Gastrocnemius medialis (tissue), 4 donors: ENCODE data around the gene PLIN4. TPM values are rescaled to one million over a fixed set of nuclear protein-coding genes. Genes with fewer than 3 reads are reported as not detected.

Experiments
- ATAC-seq, 2 donors: fragments of 150-250 bp; one replicate each; pipeline ENCODE4 v1.9.1; 2016
- DNase-seq, 2 donors: peaks; one replicate each; pipeline ENCODE4 v3.0.0-alpha.2; 2019
- H3K27ac ChIP-seq, 4 donors: fragments of 200-600 bp; sonication (generic); 1 replicate in 1 of 4; 2 replicates in 3 of 4; pipeline ENCODE4 v1.5.1; 2016 to 2018; ENCODE audit warnings: mild to moderate bottlenecking in 2 of 4, moderate library complexity in 1 of 4
- H3K27me3 ChIP-seq, 3 donors: fragments of 200-600 bp; sonication (generic) in 2 of 3; 1 replicate in 1 of 3; 2 replicates in 2 of 3; pipeline versions ENCODE4 v1.5.1 to v1.6.0; 2016 to 2019; ENCODE audit warnings: mild to moderate bottlenecking in 1 of 3, moderate library complexity in 1 of 3
- H3K36me3 ChIP-seq, 2 donors: fragments of 200-600 bp; sonication (generic) in 1 of 2; one replicate each; pipeline ENCODE4 v1.5.1; 2017 to 2018
- H3K4me1 ChIP-seq, 2 donors: fragments of 200-600 bp; sonication (generic) in 1 of 2; one replicate each; pipeline ENCODE4 v1.5.1; 2016 to 2017; ENCODE audit warnings: mild to moderate bottlenecking in 2 of 2
- H3K4me3 ChIP-seq, 4 donors: fragments of 200-600 bp; sonication (generic) in 3 of 4; 1 replicate in 1 of 4; 2 replicates in 3 of 4; pipeline ENCODE4 v1.5.1; 2016 to 2019; ENCODE audit warnings: mild to moderate bottlenecking in 2 of 4
- H3K9me3 ChIP-seq, 3 donors: fragments of 200-600 bp; sonication (generic) in 2 of 3; 1 replicate in 1 of 3; 2 replicates in 2 of 3; pipeline ENCODE4 v1.5.1; 2016 to 2019
- POLR2A ChIP-seq, 2 donors: fragments of 450-650 bp; IDR thresholded peaks; one replicate each; pipeline ENCODE4 v1.6.1; 2017; ENCODE audit warnings: antibody characterized with exemption in 2 of 2, mild to moderate bottlenecking in 2 of 2, moderate library complexity in 2 of 2
- in situ Hi-C, 4 donors: fragments of 200-750 bp; cut with MboI; loops; one replicate each; pipeline versions ENCODE4 v1.15.0 to v1.8.0; 2017; ENCODE audit warnings: low sequenced_read_pairs in 4 of 4
- intact Hi-C: fragments of 100-400 bp; cut with DNase I; formaldehyde crosslinking; loops from one replicate; pipeline ENCODE4 v1.15.1; 2023; ENCODE audit warnings: low total_unique reads
- total RNA-seq, 4 donors: library from RNA; depleted of rRNA; stranded (reverse); fragments of >200 nt; gene quantifications; one replicate each; pipeline versions ENCODE4 v1.1.0 to v1.2.3, GENCODE V29; 2016
- TF ChIP-seq, protein P1 (sequence below), 5 experiments: fragments of 450-650 bp in 3 of 5; fragments of 200-600 bp in 2 of 5; sonication (generic) in 2 of 5; IDR thresholded peaks in 4 of 5; conservative IDR thresholded peaks in 1 of 5; 1 replicate in 4 of 5; 2 replicates in 1 of 5; pipeline ENCODE4 v1.5.1; 2016 to 2019; ENCODE audit warnings: antibody characterized with exemption in 5 of 5, mild to moderate bottlenecking in 3 of 5, moderate library complexity in 3 of 5

The PLIN4 gene
- total RNA-seq, 4 donors from 2014 or later: 79.6 to 282 (median 152) TPM

DNA sequence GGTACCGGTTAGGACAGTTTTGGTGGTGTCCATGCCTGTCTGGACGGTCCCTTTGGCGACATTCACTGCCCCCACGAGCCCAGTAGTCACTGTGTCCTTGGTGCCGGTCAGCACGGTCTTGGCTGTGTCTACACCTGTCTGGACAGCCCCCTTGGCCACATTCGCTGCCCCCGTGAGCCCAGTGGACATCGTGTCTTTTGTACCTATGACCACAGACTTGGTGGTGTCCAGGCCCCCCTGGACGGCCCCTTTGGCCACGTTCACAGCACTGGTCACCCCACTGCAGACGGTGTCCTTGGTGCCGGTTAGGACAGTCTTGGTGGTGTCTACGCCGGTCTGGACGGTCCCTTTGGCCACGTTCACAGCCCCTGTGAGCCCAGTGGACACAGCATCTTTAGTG lies 6.2 kb downstream of the PLIN4 start:
- Histone ChIP-seq H3K4me1 (peaks cover 58 to 74% of the 10 kb centered on the region in 2 donors), H3K27ac (peak overlapping the region; percentile 63 to 99 (median 74)), H3K27me3 (no peaks in the 10 kb centered on the region), H3K9me3 (no peaks in the 10 kb centered on the region), H3K36me3 (peaks cover 0 to 35% of the 10 kb centered on the region in 2 donors), H3K4me3 (no peak overlapping the region)
- no peak for TF ChIP-seq POLR2A (IDR thresholded peaks at IDR 0.05)
- TF ChIP-seq, protein P1, sequence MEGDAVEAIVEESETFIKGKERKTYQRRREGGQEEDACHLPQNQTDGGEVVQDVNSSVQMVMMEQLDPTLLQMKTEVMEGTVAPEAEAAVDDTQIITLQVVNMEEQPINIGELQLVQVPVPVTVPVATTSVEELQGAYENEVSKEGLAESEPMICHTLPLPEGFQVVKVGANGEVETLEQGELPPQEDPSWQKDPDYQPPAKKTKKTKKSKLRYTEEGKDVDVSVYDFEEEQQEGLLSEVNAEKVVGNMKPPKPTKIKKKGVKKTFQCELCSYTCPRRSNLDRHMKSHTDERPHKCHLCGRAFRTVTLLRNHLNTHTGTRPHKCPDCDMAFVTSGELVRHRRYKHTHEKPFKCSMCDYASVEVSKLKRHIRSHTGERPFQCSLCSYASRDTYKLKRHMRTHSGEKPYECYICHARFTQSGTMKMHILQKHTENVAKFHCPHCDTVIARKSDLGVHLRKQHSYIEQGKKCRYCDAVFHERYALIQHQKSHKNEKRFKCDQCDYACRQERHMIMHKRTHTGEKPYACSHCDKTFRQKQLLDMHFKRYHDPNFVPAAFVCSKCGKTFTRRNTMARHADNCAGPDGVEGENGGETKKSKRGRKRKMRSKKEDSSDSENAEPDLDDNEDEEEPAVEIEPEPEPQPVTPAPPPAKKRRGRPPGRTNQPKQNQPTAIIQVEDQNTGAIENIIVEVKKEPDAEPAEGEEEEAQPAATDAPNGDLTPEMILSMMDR (IDR thresholded peaks at IDR 0.05 in 4 of 5, conservative IDR thresholded peaks at IDR 0.05 in 1 of 5): no peak
- peak in 1 of 2 donors; percentile 11 for ATAC-seq
- peak in 1 of 2 donors; percentile 66 for DNase-seq
- in situ Hi-C loops (no loop called here), intact Hi-C loops (loop anchor here (10.0 kb wide), 1 partner anchor 557 kb away; no protein-coding TSS in a partner anchor)

DNA sequence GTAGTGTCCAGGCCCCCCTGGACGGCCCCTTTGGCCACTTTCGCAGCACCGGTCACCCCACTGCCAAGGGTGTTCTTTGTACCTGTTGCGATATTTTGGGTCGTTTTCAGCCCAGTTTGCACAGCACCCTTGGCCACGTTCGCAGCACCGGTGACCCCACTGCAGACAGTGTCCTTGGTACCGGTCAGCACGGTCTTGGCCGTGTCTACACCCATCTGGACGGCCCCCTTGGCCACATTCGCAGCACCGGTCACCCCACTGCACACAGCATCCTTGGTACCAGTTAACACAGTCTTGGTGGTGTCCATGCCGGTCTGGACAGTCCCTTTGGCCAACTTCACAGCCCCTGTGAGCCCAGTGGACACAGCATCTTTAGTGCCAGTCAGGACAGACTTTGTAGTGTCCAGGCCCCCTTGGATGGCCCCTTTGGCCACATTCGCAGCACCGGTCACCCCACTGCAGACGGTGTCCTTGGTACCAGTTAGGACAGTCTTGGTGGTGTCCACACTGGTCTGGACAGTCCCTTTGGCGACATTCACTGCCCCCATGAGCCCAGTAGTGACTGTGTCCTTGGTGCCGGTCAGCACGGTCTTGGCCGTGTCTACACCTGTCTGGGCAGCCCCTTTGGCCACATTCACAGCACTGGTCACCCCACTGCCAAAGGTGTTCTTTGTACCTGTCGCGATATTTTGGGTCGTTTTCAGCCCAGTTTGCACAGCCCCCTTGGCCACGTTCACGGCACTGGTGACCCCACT lies 6.8 kb downstream of the PLIN4 start:
- peaks cover 0 to 41% of the 10 kb centered on the region in 2 donors for H3K36me3 ChIP-seq

DNA sequence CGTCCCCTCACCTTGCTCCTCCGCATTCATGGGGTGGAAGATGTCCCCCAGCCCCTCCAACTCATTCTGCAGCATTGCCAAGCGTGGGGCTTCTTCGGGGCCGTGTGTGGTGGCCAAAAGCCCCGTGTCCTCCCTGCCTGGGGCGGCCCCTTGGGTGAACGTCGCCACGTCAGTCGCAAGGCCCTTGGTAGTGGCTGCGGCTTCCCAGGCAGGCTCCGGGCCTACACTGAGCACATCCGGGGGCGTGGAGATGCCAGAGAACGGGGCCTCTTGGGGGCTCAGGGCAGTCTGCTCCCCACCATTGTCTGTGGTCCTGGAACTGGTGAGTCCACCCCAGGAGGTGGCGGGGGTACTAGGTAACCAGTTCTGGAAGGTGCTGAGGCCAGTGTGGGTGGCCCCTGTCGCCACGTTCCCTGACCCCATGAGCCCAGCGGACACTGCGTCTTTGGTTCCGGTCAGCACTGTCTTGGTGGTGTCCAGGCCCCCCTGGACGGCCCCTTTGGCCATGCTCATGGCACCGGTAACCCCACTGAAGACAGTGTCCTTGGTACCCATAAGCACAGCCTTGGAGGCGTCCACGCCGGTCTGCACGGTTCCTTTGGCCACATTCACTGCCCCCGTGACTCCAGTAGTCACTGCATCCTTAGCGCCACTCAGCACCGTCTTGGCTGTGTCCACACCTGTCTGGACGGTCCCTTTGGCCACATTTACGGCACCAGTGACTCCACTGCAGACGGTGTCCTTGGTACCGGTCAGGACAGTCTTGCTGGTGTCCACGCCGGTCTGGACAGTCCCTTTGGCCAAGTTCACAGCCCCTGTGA lies 7.6 kb downstream of the PLIN4 start:
- intact Hi-C loops (loop anchor here (10.0 kb wide), 1 partner anchor 556 kb away; no protein-coding TSS in a partner anchor), in situ Hi-C loops (no loop called here)
- peak overlapping the region; percentile 63 to 99 (median 74) for H3K27ac ChIP-seq
- no peaks in the 10 kb centered on the region for H3K9me3 ChIP-seq
- H3K4me3 ChIP-seq: no peak overlapping the region
- no peaks in the 10 kb centered on the region for H3K27me3 ChIP-seq
- TF ChIP-seq, protein P1 (IDR thresholded peaks at IDR 0.05 in 4 of 5, conservative IDR thresholded peaks at IDR 0.05 in 1 of 5): no peak
- no peak for TF ChIP-seq POLR2A (IDR thresholded peaks at IDR 0.05)
- peak; percentile 47 to 52 for ATAC-seq
- H3K36me3 ChIP-seq: peaks cover 0 to 42% of the 10 kb centered on the region in 2 donors
- peaks cover 54 to 69% of the 10 kb centered on the region in 2 donors for H3K4me1 ChIP-seq
- peak; percentile 24 to 81 for DNase-seq

More for the DNA sequence above, 6.8 kb downstream of the PLIN4 start:
- DNase-seq: no peak
- intact Hi-C loops: loop anchor here (10.0 kb wide), 1 partner anchor 557 kb away; no protein-coding TSS in a partner anchor
- no peak overlapping the region for H3K4me3 ChIP-seq
- TF ChIP-seq, protein P1 (IDR thresholded peaks at IDR 0.05 in 4 of 5, conservative IDR thresholded peaks at IDR 0.05 in 1 of 5): no peak
- TF ChIP-seq POLR2A (IDR thresholded peaks at IDR 0.05): no peak
- in situ Hi-C loops: no loop called here
- peak in 1 of 2 donors; percentile 31 for ATAC-seq
- no peaks in the 10 kb centered on the region for H3K27me3 ChIP-seq
- H3K9me3 ChIP-seq: no peaks in the 10 kb centered on the region
- peaks cover 61 to 71% of the 10 kb centered on the region in 2 donors for H3K4me1 ChIP-seq
- peak overlapping the region; percentile 63 to 99 (median 74) for H3K27ac ChIP-seq

DNA sequence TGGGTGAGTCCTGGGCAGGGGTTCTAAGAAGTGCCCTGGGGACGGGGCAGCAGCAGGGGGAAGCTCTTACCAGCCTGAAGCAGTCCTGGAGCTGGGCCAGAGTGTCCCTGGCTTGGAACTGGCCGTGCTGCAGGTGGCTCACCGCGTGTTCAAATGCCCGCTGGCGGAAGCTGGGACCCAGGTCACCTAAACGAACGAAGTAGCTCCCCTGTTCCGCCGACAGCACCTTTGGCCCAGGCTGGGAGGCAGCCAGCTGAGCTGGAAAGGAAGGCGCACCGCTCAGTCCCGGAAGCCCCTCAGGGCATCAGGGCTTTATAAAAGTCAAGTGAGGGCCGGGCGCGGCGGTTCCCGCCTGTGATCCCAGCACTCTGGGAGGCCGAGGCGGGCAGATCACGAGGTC lies 9.6 kb downstream of the PLIN4 start:
- Histone ChIP-seq H3K4me3 (no peak overlapping the region), H3K27me3 (no peaks in the 10 kb centered on the region), H3K36me3 (peaks cover 0 to 52% of the 10 kb centered on the region in 2 donors), H3K4me1 (peaks cover 44 to 64% of the 10 kb centered on the region in 2 donors), H3K27ac (peak overlapping the region; percentile 63 to 99 (median 72)), H3K9me3 (no peaks in the 10 kb centered on the region)
- intact Hi-C loops (no loop called here), in situ Hi-C loops (no loop called here)
- no peak for DNase-seq
- TF ChIP-seq, protein P1 (IDR thresholded peaks at IDR 0.05 in 4 of 5, conservative IDR thresholded peaks at IDR 0.05 in 1 of 5): no peak
- TF ChIP-seq POLR2A (IDR thresholded peaks at IDR 0.05): no peak
- ATAC-seq: no peak
